ENCODE results near the gene CGREF1. TPM values are rescaled to one million over a fixed set of nuclear protein-coding genes. Genes with fewer than 3 reads are reported as not detected.

CGREF1 gene
- total RNA-seq, 2 donors from 2014 or later: 1.0 to 3.0 TPM

- Histone ChIP-seq H3K9me3 (no peaks in the 10 kb centered on the region), H3K4me3 (no peak overlapping the region), H3K27ac (no peak overlapping the region), H3K27me3 (no peaks in the 10 kb centered on the region), H3K4me1 (no peaks in the 10 kb centered on the region), H3K36me3 (replicated peaks in 1 of 2; ENCODE audit: insufficient read depth in 1 of 2, low read depth in 2 of 2) (no peaks in the 10 kb centered on the region)
- no peak for ATAC-seq
- intact Hi-C loops (cut with DNase I): no loop called here
- no peak for DNase-seq
- TF ChIP-seq CTCF (IDR thresholded peaks at IDR 0.05): no peak
- no peak for TF ChIP-seq POLR2A (IDR thresholded peaks at IDR 0.05)
- 73 to 75% methylated on average over 6 to 8 of the region's 8 CpGs for WGBS, 2 donors
These were observed 33.3 kb upstream of the CGREF1 start for GRCh38 chr2:27152102-27152795.

- Histone ChIP-seq H3K27me3 (no peaks in the 10 kb centered on the region), H3K4me3 (no peak overlapping the region), H3K4me1 (no peaks in the 10 kb centered on the region), H3K9me3 (no peaks in the 10 kb centered on the region), H3K27ac (no peak overlapping the region), H3K36me3 (replicated peaks in 1 of 2; ENCODE audit: insufficient read depth in 1 of 2, low read depth in 2 of 2) (no peaks in the 10 kb centered on the region)
- no peak for DNase-seq
- WGBS, 2 donors: 77 to 81% methylated on average over 7 to 8 of the region's 8 CpGs
- ATAC-seq: no peak
- TF ChIP-seq CTCF (IDR thresholded peaks at IDR 0.05) (no peak), POLR2A (IDR thresholded peaks at IDR 0.05) (no peak)
- intact Hi-C loops (cut with DNase I): no loop called here
These were observed 31.8 kb upstream of the CGREF1 start for GRCh38 chr2:27150639-27151230.

- Histone ChIP-seq H3K9me3 (no peaks in the 10 kb centered on the region), H3K36me3 (replicated peaks in 1 of 2; ENCODE audit: insufficient read depth in 1 of 2, low read depth in 2 of 2) (no peaks in the 10 kb centered on the region), H3K4me3 (no peak overlapping the region), H3K4me1 (no peaks in the 10 kb centered on the region), H3K27me3 (no peaks in the 10 kb centered on the region), H3K27ac (no peak overlapping the region)
- DNase-seq (no peak), ATAC-seq (no peak)
- 73 to 88% methylated on average over 4 to 29 of the region's 29 CpGs for WGBS, 2 donors
- no peak for TF ChIP-seq POLR2A (IDR thresholded peaks at IDR 0.05)
- TF ChIP-seq CTCF (IDR thresholded peaks at IDR 0.05): no peak
- intact Hi-C loops (cut with DNase I): no loop called here
These were observed 30.9 kb upstream of the CGREF1 start for GRCh38 chr2:27149570-27150405.

- Histone ChIP-seq H3K4me3 (no peak within 1 kb of the TSS), H3K27me3 (no peaks in the 10 kb centered on the region), H3K36me3 (replicated peaks in 1 of 2; ENCODE audit: insufficient read depth in 1 of 2, low read depth in 2 of 2) (no peaks in the 10 kb centered on the region), H3K9me3 (no peaks in the 10 kb centered on the region), H3K4me1 (no peaks in the 10 kb centered on the region), H3K27ac (no peak within 1 kb of the TSS)
- WGBS, 2 donors: 70 to 77% methylated on average over 9 to 12 of the region's 12 CpGs
- DNase-seq (no peak), ATAC-seq (no peak)
- TF ChIP-seq CTCF (IDR thresholded peaks at IDR 0.05) (no peak), POLR2A (IDR thresholded peaks at IDR 0.05) (no peak)
- intact Hi-C loops (cut with DNase I): no loop called here
These were observed 30.0 kb upstream of the CGREF1 start, which contains the start of gene TCF23 for GRCh38 chr2:27148801-27149439. TCF23 (plus strand) TSS chr2:27149004; CDS start chr2:27149134, 130 bp downstream.

All from body of pancreas (tissue), 4 donors.